ENCODE measurements around the gene HOOK1.
"Not testable (repeated sequence)": the region's sequence is repeated elsewhere in the genome, so short reads cannot be mapped to it uniquely, and the experiment has no call there.

Gene HOOK1

GRCh38 chr1:59803458-59804038, 11.2 kb upstream of the HOOK1 start:
- Histone ChIP-seq H3K36me3 (ENCODE audit: insufficient read depth, low read length) (no peaks in the 10 kb centered on the region), H3K9me3 (ENCODE audit: low read length) (no peaks in the 10 kb centered on the region), H3K27me3 (ENCODE audit: insufficient read depth, low read length) (peaks cover 3% of the 10 kb centered on the region), H3K4me1 (ENCODE audit: insufficient read depth, low read length) (no peaks in the 10 kb centered on the region), H3K4me3 (ENCODE audit: low read length) (no peak overlapping the region), H2AFZ (ENCODE audit: low read depth, low read length) (no peak overlapping the region)

- no peaks in the 10 kb centered on the region for H3K9me3 ChIP-seq (ENCODE audit: low read length)
- no peak overlapping the region for H3K4me3 ChIP-seq (ENCODE audit: low read length)
- no peaks in the 10 kb centered on the region for H3K36me3 ChIP-seq (ENCODE audit: insufficient read depth, low read length)
- no peak overlapping the region for H2AFZ ChIP-seq (ENCODE audit: low read depth, low read length)
- peaks cover 7% of the 10 kb centered on the region for H3K27me3 ChIP-seq (ENCODE audit: insufficient read depth, low read length)
- no peaks in the 10 kb centered on the region for H3K4me1 ChIP-seq (ENCODE audit: insufficient read depth, low read length)
Observed at GRCh38 chr1:59804301-59804700, 10.4 kb upstream of the HOOK1 start.

GRCh38 chr1:59805554-59805953, 9.2 kb upstream of the HOOK1 start:
- Histone ChIP-seq H3K4me3 (ENCODE audit: low read length) (no peak overlapping the region), H3K9me3 (ENCODE audit: low read length) (no peaks in the 10 kb centered on the region), H3K4me1 (ENCODE audit: insufficient read depth, low read length) (no peaks in the 10 kb centered on the region), H3K27me3 (ENCODE audit: insufficient read depth, low read length) (peaks cover 12% of the 10 kb centered on the region), H2AFZ (ENCODE audit: low read depth, low read length) (no peak overlapping the region), H3K36me3 (ENCODE audit: insufficient read depth, low read length) (no peaks in the 10 kb centered on the region)

DNA sequence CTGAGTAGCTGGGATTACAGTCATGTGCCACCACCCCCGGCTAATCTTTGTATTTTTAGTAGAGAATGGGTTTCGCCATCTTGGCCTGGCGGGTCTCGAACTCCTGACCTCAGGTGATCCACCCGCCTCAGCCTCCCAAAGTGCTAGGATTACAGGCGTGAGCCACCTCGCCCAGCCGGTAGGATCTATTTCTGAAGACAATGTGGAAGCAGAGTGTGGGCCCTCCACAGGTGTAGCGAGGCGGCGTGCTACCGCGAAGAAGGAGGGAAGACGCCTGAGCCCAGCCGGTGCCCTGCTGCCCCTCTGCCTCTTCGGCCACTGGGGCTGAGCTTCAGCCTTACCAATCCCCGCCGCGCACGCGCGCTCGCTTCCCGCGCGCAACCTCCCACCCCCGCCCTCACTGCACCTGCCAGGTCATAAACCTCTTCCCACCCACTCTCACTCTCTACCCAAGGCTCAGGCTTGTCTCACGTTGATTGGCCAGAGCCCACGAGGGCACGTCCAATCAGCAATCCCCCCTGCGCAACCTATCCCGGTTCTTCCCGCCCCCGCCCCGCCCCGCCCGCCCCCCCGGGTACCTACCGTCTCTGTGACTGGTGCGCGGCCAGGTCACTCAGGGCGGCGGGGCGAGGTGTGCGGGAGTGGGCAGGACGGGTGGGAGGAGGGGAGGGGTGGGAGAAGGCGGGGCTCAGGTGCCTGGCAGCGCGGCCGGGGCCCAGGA, 409 bp upstream of the HOOK1 start:
- no peak overlapping the region for H2AFZ ChIP-seq (ENCODE audit: low read depth, low read length)
- H3K36me3 ChIP-seq (ENCODE audit: insufficient read depth, low read length), result no peaks in the 10 kb centered on the region
- peak overlapping the region; percentile 24 for H3K4me3 ChIP-seq (ENCODE audit: low read length)
- H3K4me1 ChIP-seq (ENCODE audit: insufficient read depth, low read length), result no peaks in the 10 kb centered on the region
- no peaks in the 10 kb centered on the region for H3K9me3 ChIP-seq (ENCODE audit: low read length)
- H3K27me3 ChIP-seq (ENCODE audit: insufficient read depth, low read length), result peaks cover 63% of the 10 kb centered on the region

- H2AFZ ChIP-seq (ENCODE audit: low read depth, low read length), result no peak overlapping the region
- no peaks in the 10 kb centered on the region for H3K9me3 ChIP-seq (ENCODE audit: low read length)
- H3K36me3 ChIP-seq (ENCODE audit: insufficient read depth, low read length), result no peaks in the 10 kb centered on the region
- peaks cover 67% of the 10 kb centered on the region for H3K27me3 ChIP-seq (ENCODE audit: insufficient read depth, low read length)
- H3K4me1 ChIP-seq (ENCODE audit: insufficient read depth, low read length), result no peaks in the 10 kb centered on the region
- H3K4me3 ChIP-seq (ENCODE audit: low read length), result no peak overlapping the region
Observed at GRCh38 chr1:59815892-59816291, 1.1 kb downstream of the HOOK1 start.

- no peak overlapping the region for H3K4me3 ChIP-seq (ENCODE audit: low read length)
- H3K27me3 ChIP-seq (ENCODE audit: insufficient read depth, low read length), result peaks cover 65% of the 10 kb centered on the region
Observed at GRCh38 chr1:59816318-59816878, 1.6 kb downstream of the HOOK1 start.

DNA sequence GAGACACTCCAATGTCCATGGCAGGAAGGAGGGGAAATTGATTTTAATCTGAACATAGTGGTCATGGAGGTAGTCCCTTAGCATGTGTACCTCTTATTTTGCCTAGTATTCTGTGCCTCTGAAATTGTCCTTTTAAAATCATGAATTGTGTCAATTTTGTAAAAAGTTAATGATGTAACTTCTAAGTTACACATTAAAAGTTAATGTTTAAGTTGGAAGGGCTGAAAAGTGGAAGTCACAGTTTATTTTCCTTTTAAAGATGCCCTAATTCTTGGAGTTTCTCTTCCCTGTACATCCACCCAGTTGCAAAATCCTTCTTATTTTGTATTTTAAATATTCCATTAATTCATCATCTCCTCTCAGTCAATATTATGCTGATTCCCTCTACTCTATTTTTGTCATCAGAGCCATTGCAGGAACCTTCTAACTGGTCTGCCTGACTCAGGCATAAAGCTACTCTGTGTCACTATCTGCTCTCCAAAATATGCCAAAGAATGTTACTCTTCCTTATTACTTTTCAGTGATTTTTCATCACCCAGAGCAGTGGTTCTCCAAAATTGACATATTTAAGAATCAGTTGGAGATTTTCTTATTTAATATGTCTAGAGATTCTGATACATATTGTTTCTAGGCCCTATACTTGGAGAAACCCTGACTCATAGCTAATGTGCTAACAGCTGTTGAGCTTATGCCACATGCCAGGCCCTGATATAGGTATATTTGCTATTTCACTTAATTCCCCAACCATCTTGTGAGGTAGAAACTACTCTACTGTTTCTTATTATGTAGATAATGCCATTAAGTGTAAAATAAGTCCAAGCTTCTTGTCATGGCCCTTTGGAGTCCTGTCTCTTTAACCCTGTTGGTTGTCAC, 5.1 kb downstream of the HOOK1 start:
- Histone ChIP-seq H3K4me1 (ENCODE audit: insufficient read depth, low read length) (no peaks in the 10 kb centered on the region), H3K9me3 (ENCODE audit: low read length) (no peaks in the 10 kb centered on the region), H3K4me3 (ENCODE audit: low read length) (no peak overlapping the region), H3K36me3 (ENCODE audit: insufficient read depth, low read length) (no peaks in the 10 kb centered on the region), H3K27me3 (ENCODE audit: insufficient read depth, low read length) (peaks cover 49% of the 10 kb centered on the region), H2AFZ (ENCODE audit: low read depth, low read length) (no peak overlapping the region)

More at GRCh38 chr1:59816318-59816878, 1.6 kb downstream of the HOOK1 start:
- Histone ChIP-seq H3K9me3 (ENCODE audit: low read length) (no peaks in the 10 kb centered on the region), H3K4me1 (ENCODE audit: insufficient read depth, low read length) (no peaks in the 10 kb centered on the region), H2AFZ (ENCODE audit: low read depth, low read length) (no peak overlapping the region), H3K36me3 (ENCODE audit: insufficient read depth, low read length) (no peaks in the 10 kb centered on the region)

DNA sequence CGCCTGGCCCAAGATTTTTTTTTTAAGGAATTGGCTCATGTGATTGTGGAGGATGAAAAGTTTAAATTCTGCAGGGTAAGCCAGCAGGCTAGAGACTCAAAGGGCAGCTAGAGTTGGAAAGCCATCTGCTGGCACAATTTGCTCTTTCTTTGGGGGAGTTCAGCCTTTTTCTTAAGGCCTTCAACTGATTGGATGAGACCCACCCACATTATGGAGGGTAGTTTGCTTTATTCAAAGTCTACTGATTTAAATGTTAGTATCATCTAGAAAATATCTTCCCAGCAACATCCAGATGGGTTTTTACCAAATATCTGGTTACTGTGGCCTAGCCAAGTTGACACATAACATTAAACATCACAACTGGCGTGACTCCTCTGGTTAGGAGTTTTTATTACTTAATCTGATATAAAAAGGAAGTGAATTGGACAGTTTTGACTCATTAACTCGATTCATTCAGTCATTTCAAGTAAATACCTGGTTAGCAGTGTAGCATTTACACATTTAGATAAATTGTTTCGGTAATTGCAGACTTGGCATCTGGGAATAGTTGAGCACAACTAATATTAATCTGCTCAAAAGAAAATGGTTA, 12.4 kb downstream of the HOOK1 start:
- Histone ChIP-seq H3K27me3 (ENCODE audit: insufficient read depth, low read length) (peaks cover 7% of the 10 kb centered on the region), H2AFZ (ENCODE audit: low read depth, low read length) (no peak overlapping the region), H3K36me3 (ENCODE audit: insufficient read depth, low read length) (no peaks in the 10 kb centered on the region), H3K4me1 (ENCODE audit: insufficient read depth, low read length) (no peaks in the 10 kb centered on the region), H3K4me3 (ENCODE audit: low read length) (no peak overlapping the region), H3K9me3 (ENCODE audit: low read length) (no peaks in the 10 kb centered on the region)

DNA sequence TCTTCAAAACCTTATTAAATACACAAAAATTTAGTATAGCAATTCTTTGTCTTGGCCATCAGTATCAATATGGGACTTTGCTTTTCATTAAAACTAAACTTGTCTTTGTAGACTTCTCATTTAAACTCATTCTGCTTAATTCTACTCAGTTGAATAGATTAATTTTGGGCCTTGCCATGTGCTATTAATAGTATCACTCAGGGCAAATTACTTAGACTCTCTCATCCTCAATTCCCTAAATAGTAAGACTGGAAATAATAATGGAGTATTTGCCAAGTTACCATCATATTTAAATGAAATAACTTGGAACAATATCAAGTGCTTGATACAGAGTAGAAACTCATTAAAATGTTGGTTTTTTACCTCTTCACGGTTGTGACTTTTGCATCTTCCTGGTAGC, 13.4 kb downstream of the HOOK1 start:
- Histone ChIP-seq H3K36me3 (ENCODE audit: insufficient read depth, low read length) (no peaks in the 10 kb centered on the region), H3K27me3 (ENCODE audit: insufficient read depth, low read length) (peaks cover 7% of the 10 kb centered on the region), H3K4me3 (ENCODE audit: low read length) (no peak overlapping the region), H2AFZ (ENCODE audit: low read depth, low read length) (no peak overlapping the region), H3K9me3 (ENCODE audit: low read length) (no peaks in the 10 kb centered on the region), H3K4me1 (ENCODE audit: insufficient read depth, low read length) (no peaks in the 10 kb centered on the region)

DNA sequence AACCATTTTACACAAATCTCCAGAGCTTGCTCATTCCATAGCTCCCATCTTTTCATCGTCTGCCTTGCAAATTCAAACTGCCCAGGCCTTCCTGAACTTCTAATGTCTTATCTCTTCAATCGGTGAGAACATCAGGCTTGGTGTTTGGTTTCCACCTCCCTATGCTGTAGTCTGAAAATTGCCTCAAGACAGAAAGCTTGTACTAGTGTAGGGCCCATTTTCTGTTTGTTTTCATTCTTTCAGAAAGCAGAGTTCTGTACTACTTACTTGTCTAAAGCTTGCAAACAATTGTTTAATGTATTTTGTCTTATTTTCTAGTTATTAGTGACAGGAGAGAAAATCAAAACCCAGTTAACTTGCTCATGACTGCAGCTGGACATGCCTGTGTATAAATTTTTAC, 16.8 kb downstream of the HOOK1 start:
- Histone ChIP-seq H3K9me3 (ENCODE audit: low read length) (no peaks in the 10 kb centered on the region), H3K36me3 (ENCODE audit: insufficient read depth, low read length) (no peaks in the 10 kb centered on the region), H3K4me3 (ENCODE audit: low read length) (no peak overlapping the region), H3K4me1 (ENCODE audit: insufficient read depth, low read length) (no peaks in the 10 kb centered on the region), H3K27me3 (ENCODE audit: insufficient read depth, low read length) (peaks cover 2% of the 10 kb centered on the region), H2AFZ (ENCODE audit: low read depth, low read length) (no peak overlapping the region)

DNA sequence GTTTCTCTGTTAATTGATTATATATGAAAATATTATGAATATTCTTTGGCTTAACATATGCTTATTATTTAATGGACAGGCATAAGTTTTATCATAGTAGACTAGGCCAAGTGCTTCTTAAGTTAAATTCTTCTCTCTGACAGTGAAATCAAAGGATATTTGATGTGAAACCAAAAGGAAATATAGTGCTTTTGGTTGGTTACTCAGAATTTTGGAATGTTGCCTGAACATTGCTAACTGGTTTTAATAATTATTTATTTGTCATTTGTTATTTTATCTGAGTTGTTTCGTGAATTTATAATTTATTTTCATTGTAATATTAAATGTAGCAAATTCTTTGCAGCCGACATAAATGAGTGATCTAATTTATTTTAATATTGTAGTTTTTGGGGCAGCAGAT, 18.3 kb downstream of the HOOK1 start:
- H3K4me1 ChIP-seq (ENCODE audit: insufficient read depth, low read length), result no peaks in the 10 kb centered on the region
- H3K36me3 ChIP-seq (ENCODE audit: insufficient read depth, low read length), result no peaks in the 10 kb centered on the region
- peaks cover 2% of the 10 kb centered on the region for H3K27me3 ChIP-seq (ENCODE audit: insufficient read depth, low read length)
- no peaks in the 10 kb centered on the region for H3K9me3 ChIP-seq (ENCODE audit: low read length)
- no peak overlapping the region for H2AFZ ChIP-seq (ENCODE audit: low read depth, low read length)
- no peak overlapping the region for H3K4me3 ChIP-seq (ENCODE audit: low read length)

- H3K27me3 ChIP-seq (ENCODE audit: insufficient read depth, low read length), result no peaks in the 10 kb centered on the region
- no peak overlapping the region for H3K4me3 ChIP-seq (ENCODE audit: low read length)
- no peak overlapping the region for H2AFZ ChIP-seq (ENCODE audit: low read depth, low read length)
- no peaks in the 10 kb centered on the region for H3K9me3 ChIP-seq (ENCODE audit: low read length)
- no peaks in the 10 kb centered on the region for H3K4me1 ChIP-seq (ENCODE audit: insufficient read depth, low read length)
- no peaks in the 10 kb centered on the region for H3K36me3 ChIP-seq (ENCODE audit: insufficient read depth, low read length)
Observed at GRCh38 chr1:59833991-59834390, 19.2 kb downstream of the HOOK1 start.

DNA sequence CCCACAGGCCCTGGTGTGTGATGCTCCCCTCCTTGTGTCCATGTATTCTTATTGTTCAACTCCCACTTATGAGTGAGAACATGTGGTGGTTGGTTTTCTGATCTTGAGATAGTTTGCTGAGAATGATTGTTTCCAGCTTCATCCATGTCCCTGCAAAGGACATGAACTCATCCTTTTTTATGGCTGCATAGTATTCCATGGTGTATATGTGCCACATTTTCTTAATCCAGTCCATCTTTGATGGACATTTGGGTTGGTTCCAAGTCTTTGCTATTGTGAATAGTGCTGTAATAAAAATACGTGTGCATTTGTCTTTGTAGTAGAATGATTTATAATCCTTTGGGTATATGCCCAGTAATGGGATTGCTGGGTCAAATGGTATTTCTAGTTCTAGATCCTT, 23.1 kb downstream of the HOOK1 start:
- not testable (repeated sequence) for H3K36me3 ChIP-seq (ENCODE audit: insufficient read depth, low read length); H2AFZ ChIP-seq (ENCODE audit: low read depth, low read length); H3K4me1 ChIP-seq (ENCODE audit: insufficient read depth, low read length); H3K9me3 ChIP-seq (ENCODE audit: low read length); H3K27me3 ChIP-seq (ENCODE audit: insufficient read depth, low read length); H3K4me3 ChIP-seq (ENCODE audit: low read length)
